Testis (tissue), 3 donors: ENCODE data around the gene CMYA5. TPM values are rescaled to one million over a fixed set of nuclear protein-coding genes. Genes with fewer than 3 reads are reported as not detected.

ENCODE experiments used
- DNase-seq: peaks from one replicate; pipeline ENCODE4 v3.0.0-alpha.2; 2019
- H3K27ac ChIP-seq, 2 donors: fragments of 200-600 bp; sonication (generic); one replicate each; pipeline ENCODE4 v1.5.1; 2019
- H3K27me3 ChIP-seq: fragments of 200-600 bp; sonication (generic); one replicate; pipeline ENCODE4 v1.5.1; 2019
- H3K36me3 ChIP-seq: fragments of 200-600 bp; sonication (generic); one replicate; pipeline ENCODE4 v1.5.1; 2017; ENCODE audit warnings: low read depth; ENCODE audit errors: missing control alignments
- H3K4me1 ChIP-seq: fragments of 200-600 bp; sonication (generic); one replicate; pipeline ENCODE4 v1.5.1; 2019
- H3K4me3 ChIP-seq, 2 donors: fragments of 200-600 bp; sonication (generic); one replicate each; pipeline ENCODE4 v1.5.1; 2017 to 2019
- H3K9me3 ChIP-seq: fragments of 200-600 bp; sonication (generic); one replicate; pipeline ENCODE4 v1.5.1; 2017
- POLR2A ChIP-seq: fragments of 450-650 bp; IDR thresholded peaks from one replicate; pipeline ENCODE4 v1.6.1; 2017; ENCODE audit warnings: antibody characterized with exemption, mild to moderate bottlenecking, moderate library complexity
- WGBS, 2 donors: methylation state at CpG; one replicate each; pipeline ENCODE4 v1.1.5; 2018; 5-methylcytosine and 5-hydroxymethylcytosine counted together
- intact Hi-C: fragments of 100-400 bp; cut with DNase I; formaldehyde crosslinking; loops from one replicate; pipeline ENCODE4 v1.15.1; 2023; ENCODE audit warnings: low total_unique reads
- polyA plus RNA-seq: library from polyadenylated mRNA; stranded (reverse); fragments of 350-450 nt; fragmentation: Illumina TruSeq; extraction: RNeasy Lipid Tissue Mini Kit (QIAGEN cat#74804); gene quantifications from one replicate; pipeline ENCODE4 v1.2.3, GENCODE V29; 2014; ENCODE audit warnings: low read depth, low replicate concordance; ENCODE audit not compliant: insufficient read depth
- total RNA-seq, 2 donors: library from RNA; depleted of rRNA; stranded (reverse); fragments of >200 nt; gene quantifications; one replicate each; pipeline ENCODE4 v1.2.3, GENCODE V29; 2016
- TF ChIP-seq, protein P1 (sequence below), 3 experiments: fragments of 450-650 bp in 2 of 3; fragments of 200-600 bp in 1 of 3; sonication (generic) in 1 of 3; IDR thresholded peaks; one replicate each; pipeline ENCODE4 v1.5.1; 2016 to 2019; ENCODE audit warnings: antibody characterized with exemption in 3 of 3, mild to moderate bottlenecking in 2 of 3, moderate library complexity in 1 of 3

Gene CMYA5
- total and polyA plus RNA-seq, 3 donors from 2014 or later, result 2.7 to 33.8 (median 27.3) TPM

DNA sequence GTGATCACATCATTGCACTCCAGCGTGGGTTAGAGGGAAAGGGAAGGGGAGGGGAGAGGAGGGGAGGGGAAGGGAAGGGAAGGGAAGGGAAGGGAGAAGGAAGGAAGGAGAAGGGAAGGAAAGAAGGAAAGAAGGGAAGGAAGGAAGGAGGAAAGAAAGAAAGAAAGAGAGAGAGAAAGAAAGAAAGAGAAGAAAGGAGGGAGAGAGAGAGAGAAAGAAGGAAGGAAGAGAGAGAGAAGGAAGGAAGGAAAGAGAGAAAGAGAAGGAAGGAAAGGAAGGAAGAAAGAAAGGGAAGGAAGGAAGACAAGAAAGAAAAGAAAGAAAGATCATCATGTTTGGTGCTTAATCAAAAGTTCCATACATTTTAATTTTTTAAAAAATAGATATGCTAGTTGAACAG is 136.2 kb downstream of the CMYA5 start:
- WGBS, 2 donors, result 77 to 86% methylated on average over 1 of the region's 1 CpG
- Histone ChIP-seq H3K27me3 (no peaks in the 10 kb centered on the region), H3K4me3 (no peak overlapping the region), H3K27ac (no peak overlapping the region), H3K9me3 (no peaks in the 10 kb centered on the region), H3K36me3 (no peaks in the 10 kb centered on the region), H3K4me1 (no peaks in the 10 kb centered on the region)
- intact Hi-C loops, result no loop called here
- no peak for TF ChIP-seq POLR2A
- TF ChIP-seq, protein P1, sequence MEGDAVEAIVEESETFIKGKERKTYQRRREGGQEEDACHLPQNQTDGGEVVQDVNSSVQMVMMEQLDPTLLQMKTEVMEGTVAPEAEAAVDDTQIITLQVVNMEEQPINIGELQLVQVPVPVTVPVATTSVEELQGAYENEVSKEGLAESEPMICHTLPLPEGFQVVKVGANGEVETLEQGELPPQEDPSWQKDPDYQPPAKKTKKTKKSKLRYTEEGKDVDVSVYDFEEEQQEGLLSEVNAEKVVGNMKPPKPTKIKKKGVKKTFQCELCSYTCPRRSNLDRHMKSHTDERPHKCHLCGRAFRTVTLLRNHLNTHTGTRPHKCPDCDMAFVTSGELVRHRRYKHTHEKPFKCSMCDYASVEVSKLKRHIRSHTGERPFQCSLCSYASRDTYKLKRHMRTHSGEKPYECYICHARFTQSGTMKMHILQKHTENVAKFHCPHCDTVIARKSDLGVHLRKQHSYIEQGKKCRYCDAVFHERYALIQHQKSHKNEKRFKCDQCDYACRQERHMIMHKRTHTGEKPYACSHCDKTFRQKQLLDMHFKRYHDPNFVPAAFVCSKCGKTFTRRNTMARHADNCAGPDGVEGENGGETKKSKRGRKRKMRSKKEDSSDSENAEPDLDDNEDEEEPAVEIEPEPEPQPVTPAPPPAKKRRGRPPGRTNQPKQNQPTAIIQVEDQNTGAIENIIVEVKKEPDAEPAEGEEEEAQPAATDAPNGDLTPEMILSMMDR (IDR thresholded peaks at IDR 0.05), result no peak
- no peak for DNase-seq

DNA sequence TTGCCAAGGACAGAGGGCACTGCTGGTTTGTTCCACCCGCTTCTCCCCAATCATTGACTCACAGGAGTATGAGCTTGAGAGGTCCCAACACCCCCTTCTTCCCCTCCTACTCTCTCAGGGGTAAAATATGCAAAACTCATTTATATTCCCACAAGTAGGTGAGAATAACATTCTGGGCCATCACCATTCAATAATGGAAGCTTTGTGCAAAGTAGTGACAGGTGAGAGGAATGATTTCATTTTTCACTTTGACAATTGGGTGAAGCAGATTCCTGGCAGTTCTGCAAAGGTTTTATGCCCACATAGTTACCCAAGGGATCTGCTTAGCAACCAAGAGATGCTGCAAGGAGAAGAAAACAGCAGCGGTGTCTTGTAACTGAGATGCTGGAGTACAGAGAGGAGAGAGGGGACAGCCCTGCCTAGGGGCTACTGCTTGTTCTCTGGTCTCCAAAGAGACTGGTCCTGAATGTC is 137.6 kb downstream of the CMYA5 start:
- no peaks in the 10 kb centered on the region for H3K9me3 ChIP-seq
- H3K27ac ChIP-seq, result no peak overlapping the region
- H3K4me3 ChIP-seq, result no peak overlapping the region
- DNase-seq, result no peak
- WGBS, 2 donors, result 96 to 97% methylated on average over 2 of the region's 2 CpGs
- H3K4me1 ChIP-seq, result no peaks in the 10 kb centered on the region
- TF ChIP-seq, protein P1 (IDR thresholded peaks at IDR 0.05), result no peak
- TF ChIP-seq POLR2A, result no peak
- H3K27me3 ChIP-seq, result no peaks in the 10 kb centered on the region
- H3K36me3 ChIP-seq, result no peaks in the 10 kb centered on the region
- intact Hi-C loops, result no loop called here

DNA sequence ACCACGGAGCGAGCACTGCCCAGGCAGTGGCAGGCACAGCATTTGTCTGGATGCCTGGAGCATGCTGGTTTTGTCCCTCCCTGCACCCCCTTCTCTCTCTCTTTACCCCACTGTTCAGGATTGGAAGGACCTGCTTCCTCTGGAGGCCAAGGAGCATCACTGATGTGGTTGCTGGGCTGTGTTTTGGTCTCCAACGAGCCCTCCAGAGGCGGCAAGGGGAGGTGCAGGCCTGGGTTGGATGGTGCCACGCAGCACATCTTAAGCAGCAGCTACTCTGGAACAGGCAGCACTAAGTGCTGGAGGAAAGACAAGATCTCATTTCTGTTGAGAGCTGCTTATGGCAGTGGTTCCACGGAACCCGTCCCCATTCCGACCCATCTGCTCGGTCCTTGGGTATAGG is 139.6 kb downstream of the CMYA5 start:
- WGBS, 2 donors, result 78 to 80% methylated on average over 9 of the region's 9 CpGs
- no peak overlapping the region for H3K27ac ChIP-seq
- H3K36me3 ChIP-seq, result no peaks in the 10 kb centered on the region
- no peaks in the 10 kb centered on the region for H3K9me3 ChIP-seq
- no peak for DNase-seq
- no peaks in the 10 kb centered on the region for H3K27me3 ChIP-seq
- intact Hi-C loops, result no loop called here
- no peak overlapping the region for H3K4me3 ChIP-seq
- no peaks in the 10 kb centered on the region for H3K4me1 ChIP-seq
- no peak for TF ChIP-seq POLR2A
- TF ChIP-seq, protein P1 (IDR thresholded peaks at IDR 0.05), result no peak

DNA sequence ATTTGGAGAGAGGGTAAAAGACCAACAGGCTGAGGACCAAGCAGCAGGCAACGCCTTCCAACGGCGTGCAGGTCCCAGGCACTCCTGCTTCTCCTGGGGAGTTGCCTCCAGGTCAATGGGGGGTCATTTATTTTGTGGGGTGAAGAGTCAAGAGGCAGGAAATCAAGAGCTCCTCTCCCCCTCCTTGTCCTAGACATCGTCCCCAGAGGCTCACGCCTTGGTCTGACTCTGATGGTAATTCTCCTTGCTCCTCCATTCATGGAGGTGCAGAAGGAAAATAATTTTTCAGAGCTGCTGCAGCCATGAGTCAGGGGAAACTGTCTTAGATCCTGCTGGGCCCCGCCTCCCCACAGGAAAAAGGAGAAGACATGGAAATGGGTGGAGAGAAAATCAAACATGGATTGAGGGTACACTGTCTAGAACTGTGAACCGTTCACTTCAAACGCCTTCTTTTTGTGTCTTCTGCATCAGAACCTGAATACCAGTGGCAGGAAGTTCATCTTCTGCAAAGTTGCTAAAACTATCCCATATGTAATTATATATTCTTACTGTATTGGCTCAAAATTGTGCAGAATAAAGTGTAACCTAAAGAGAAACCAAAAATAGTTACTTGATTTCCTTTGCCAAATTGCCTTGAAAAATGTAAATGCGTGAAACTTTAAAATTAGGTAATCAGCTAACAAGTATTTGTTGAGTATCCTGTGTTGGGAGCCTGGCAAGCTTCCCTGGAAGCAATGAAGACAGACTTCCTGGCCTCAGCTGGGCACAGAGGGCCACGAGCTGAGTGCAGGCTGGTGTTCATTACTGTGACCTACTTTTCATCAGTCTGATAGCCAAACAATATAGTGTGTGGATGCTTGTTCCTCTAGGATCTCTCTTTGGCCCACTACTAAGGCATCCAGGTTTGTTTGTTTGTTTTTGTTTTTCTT is 142.0 kb downstream of the CMYA5 start:
- 77 to 78% methylated on average over 10 of the region's 10 CpGs for WGBS, 2 donors
- intact Hi-C loops, result no loop called here
- no peak for DNase-seq

More for the DNA sequence above, 142.0 kb downstream of the CMYA5 start:
- H3K27me3 ChIP-seq, result no peaks in the 10 kb centered on the region
- no peak for TF ChIP-seq POLR2A
- TF ChIP-seq, protein P1 (IDR thresholded peaks at IDR 0.05), result no peak
- no peaks in the 10 kb centered on the region for H3K9me3 ChIP-seq
- H3K4me1 ChIP-seq, result peaks cover 10% of the 10 kb centered on the region
- H3K36me3 ChIP-seq, result no peaks in the 10 kb centered on the region
- no peak overlapping the region for H3K27ac ChIP-seq
- H3K4me3 ChIP-seq, result no peak overlapping the region
